RPMI7951 (cell line): ENCODE measurements around the gene ARVCF. TPM values are rescaled to one million over a fixed set of nuclear protein-coding genes. Genes with fewer than 3 reads are reported as not detected.
A peak's percentile ranks its signal among the peaks of the same experiment; 100 is the strongest.

ENCODE experiments used
- DNase-seq: peaks from one replicate; pipeline ENCODE4 v3.0.0-alpha.2; 2012; ENCODE audit warnings: low read depth
- total RNA-seq: library from RNA; depleted of rRNA; stranded (reverse); fragments of >200 nt; shearing (Covaris generic); gene quantifications from 2 replicates; pipeline ENCODE4 v1.2.3, GENCODE V29; 2014

The ARVCF gene
- total RNA-seq, 1 experiment from 2014 or later = 2.8 TPM

DNA sequence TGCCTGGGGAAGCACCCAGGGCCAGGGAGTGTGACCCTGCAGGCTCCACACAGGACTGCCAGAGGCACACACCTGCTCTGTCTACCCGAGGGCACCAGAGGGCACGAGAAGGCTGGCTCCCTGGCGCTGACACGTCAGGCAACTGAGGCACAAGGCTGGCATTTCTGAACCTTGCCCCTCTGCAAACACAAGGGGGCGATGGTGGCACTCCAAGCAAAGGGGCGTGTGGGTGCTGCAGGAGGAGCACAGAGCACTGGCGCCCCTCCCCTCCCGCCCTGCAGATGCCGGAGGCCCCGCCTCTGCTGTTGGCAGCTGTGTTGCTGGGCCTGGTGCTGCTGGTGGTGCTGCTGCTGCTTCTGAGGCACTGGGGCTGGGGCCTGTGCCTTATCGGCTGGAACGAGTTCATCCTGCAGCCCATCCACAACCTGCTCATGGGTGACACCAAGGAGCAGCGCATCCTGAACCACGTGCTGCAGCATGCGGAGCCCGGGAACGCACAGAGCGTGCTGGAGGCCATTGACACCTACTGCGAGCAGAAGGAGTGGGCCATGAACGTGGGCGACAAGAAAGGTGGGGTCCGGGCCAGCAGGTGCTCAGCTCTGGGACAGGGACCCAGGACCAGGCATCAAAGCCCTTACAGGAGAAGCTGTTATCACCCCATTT lies 54.2 kb downstream of the ARVCF start:
- peak; percentile 45 for DNase-seq

DNA sequence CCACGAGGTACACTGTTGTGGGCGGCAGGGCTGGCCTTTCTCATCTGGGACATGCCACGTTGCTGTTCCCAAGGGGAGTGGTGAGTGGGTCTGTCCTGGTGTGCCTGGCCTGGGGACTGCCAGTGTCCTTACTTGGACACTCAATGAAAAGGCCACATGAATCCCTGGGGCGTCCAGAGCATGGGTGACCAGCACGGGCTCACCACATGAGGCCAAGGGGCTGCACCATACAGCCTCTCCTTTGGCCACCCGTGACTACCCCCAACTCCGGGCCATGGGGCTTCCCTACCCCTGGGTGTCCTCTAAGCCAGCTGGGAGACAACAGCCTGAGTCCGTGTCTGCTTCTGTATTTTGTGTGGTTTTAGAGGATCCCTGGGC lies 54.8 kb downstream of the ARVCF start:
- DNase-seq = no peak

DNA sequence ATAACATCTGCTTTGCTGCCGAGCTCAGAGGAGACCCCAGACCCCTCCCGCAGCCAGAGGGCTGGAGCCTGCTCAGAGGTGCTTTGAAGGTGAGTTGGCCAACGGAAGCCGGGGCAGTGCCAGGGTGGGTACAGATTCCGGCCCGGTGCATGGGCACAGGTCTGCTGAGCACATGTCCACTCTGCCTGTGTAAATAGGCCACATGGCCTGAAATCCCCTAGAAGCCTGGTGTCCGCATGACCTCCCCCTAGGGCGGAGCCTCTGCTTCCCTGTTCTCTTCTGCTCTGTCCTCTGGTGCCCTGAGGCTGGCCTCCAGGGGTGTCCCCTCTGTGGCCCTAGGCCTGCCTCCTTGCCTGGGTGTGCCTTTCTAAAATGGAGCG lies 55.4 kb downstream of the ARVCF start:
- no peak for DNase-seq

DNA sequence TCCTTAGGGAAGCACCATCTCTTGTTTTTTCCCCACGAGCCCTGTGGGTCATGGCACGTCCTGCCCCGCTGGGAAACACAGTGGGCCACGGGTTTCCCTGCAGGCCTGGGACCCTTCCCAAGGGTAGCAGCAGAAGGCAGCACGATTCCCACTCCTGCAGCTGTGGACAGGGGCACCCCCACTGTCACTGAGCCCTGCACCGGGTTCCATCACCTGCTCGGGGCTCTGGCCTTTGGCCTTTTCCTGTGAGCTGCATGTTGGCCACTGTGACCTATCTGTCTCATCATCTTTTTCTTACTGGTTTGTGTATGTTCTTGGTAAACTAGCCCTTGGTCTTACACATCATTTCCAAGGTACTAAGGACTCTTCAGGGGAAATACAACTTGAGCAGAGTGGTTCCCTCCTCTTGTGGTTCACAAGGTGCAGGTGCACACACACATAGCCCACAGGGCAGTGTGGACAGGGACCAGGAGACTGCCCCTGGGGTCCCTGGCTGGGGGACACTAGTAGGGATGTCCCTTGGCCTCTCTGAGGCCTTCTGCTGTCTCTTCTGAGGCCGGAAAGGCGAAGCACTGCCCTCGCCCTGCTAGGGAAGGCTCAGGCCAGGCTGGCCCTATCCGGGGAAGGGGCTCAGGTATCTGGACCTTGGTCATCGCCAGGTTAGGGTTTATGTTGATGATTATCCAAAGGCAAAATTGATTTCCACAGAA lies 56.0 kb downstream of the ARVCF start:
- DNase-seq = no peak

DNA sequence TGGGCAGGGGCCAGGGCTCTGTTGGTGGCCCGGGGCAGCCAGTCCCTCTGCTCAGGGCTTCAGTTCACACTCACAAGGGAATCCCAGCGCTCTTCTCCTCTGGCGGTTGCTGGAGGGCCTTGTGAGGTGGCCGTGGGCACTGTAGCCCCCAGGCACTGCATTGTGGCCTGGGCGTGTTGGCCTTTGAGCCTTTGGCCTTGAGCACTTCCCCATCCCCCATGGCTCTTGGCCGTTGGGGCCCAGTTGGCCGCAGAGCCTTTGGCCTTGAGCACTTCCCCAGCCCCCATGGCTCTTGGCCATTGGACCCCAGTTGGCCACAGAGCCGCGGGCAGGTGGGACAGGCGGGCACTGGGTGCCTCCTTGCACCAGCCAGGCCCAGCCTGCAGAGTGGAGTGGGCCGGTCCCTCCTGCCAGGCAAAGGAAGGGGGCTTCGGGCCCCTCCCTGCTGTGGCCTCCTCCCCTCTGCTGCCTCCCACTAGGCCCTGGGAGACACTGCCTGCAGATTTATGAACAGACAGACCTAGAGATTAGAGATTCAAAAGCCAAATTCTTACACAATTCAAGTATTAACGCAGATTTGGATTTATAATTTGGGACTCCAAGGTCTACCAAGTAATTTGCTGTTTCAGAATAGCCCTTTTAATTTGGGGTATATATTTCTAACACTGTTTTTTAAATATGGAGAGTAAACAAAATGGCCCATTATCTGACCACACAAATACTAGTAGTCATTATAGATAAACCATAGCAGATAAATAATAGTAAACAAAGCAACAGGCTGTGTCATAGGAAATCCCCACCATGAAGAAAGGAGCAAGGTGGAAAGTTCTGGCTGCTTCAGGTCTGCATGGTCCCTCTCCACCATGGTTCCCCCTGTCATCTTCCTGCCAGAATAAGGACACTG lies 56.8 kb downstream of the ARVCF start:
- DNase-seq = no peak

DNA sequence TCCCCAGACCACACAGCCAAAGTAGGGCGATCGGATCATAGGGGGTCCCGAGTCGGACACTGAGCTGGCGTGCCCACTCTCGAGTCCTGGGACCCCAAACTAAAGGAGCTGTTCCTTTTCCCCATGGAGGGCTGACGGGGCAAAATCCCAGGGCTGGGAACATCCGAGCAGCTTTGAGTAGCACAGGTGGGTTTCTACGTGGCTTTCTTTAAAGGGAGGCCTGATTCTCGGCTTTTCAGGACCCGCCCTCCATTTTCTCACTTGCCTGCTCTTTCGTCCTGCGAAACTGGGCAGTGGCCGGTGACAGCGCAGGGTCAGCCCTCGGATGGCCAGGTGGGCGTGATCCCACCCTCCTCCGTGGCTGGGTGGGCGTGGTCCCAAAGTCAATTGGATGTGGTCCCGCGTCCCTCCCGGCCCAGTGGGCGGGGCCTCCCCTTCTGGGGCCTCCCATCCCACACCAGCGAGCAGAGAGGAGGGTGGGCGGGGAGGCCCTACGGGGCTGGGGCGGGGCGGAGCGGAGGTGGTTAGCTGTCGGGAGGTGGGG lies 57.5 kb downstream of the ARVCF start:
- no peak for DNase-seq

DNA sequence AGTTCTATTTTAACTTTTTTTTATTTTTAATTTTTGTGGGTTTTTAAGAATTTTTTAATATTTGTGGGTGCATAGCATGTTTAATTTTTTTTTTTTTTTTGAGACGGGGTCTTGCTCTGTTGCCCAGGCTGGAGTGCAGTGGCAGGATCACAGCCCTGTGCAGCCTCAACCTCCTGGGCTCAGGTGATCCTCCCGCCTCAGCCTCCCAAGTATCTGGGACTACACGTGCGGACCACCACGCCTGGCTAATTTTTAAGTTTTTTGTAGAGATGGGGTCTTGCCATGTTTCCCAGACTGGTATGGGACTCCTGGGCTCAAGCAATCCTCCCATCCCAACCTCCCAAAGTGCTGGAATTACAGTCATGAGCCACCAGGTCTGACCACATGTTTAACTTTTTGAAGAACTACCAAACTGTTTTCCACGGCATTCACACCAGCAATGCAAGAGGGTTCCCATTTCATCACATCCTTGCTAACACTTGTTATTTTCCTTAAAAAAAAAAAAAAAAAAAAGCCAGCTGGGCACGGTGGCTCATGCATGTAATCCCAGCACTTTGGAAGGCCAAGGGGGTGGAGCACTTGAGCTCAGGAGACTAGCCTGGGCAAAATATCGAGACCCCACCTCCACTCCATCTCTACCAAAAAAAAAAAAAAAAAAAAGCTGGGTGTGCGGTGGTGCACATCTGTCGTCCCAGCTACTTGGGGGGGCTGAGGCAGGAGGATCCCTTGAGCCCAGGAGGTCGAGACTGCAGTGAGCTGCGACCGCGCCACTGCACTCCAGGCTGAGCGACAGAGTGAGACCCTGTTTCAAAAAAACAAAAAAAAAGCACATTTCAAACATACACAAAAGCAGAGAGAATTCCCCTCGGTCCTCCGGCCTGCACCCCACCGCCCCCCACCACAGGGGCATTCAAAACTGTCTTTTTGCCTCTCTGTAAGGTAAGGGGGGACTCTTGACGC lies 58.3 kb downstream of the ARVCF start:
- no peak for DNase-seq

DNA sequence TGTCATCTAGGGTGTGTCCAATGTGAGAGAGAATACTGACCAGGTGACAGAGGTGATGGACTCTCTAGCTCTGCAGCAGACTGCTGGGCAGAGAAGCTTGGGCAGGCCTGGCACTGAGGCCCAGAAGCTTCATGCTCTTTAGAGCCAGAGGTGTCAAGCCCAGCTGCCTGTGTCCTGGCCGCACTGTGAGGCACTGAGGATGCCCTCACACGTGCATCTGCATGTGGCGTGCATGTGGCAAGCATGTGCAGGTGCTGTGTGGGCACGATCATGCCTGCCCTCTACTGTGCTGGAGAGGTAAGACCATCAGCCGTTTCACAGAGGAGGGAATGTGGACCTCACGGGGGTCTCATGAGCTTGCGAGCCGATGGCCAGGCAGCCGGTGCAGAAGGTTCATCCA lies 59.2 kb downstream of the ARVCF start:
- no peak for DNase-seq

DNA sequence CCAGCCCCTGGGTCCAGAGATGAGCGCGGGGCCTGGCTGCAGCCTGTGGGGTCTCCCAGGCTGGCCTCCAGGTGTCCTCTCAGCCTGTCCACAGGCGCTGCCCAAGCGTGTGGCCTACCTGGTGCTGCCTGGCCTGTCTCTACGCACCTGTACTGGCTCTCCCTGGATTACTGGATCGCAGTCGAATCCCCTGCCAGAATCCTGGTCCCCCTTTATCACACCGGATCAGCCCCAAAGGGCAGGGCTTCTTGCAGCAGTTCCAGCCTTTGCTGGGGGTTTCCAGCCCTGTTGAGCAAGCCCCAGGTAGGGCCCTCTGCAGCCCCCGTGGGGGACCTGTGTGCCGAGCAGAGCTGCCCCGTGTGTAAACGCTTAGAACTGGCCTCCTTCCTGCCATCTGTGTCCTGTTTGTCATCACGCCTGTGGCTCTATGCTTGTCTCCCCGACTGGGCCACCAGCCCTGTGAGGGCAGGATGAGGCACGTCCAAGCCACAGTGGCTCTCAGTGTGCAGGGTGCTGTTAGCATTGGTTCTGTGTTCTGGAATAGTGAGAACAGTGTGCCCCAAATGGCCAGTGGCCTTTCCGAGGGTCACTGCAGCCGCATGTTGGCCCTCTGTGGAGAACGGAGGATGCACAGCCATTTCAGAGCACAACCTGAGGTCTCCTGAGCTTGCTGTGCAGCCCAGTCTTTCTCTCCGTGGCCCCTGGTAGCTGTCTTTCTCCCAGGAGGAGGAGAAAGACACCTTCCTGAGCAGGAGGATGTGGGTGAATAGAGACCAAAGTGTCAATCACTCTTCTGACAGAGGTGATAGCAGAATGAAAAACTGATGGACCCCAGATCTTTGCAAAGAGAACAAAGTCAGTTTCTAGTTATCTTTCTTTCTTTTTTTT lies 61.1 kb downstream of the ARVCF start:
- DNase-seq = no peak

DNA sequence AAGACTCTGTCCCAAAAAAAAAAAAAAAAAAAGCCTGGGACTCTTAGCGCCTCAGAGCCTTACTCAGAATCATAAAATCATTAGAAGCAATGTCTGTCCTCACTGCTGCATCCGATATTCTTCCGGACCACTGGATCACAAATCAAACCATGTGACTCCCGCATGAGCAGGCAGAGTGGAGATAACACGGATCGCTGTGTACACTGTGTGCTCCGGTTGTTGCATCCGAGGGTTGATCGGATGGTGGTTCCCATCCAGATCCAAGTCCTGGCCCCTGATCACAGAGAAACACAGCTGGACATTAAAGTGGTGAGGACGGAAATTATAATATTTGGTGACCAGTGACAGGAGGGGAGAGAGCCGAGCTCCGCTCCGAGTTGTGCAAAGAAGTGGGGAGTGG lies 65.3 kb downstream of the ARVCF start:
- no peak for DNase-seq

DNA sequence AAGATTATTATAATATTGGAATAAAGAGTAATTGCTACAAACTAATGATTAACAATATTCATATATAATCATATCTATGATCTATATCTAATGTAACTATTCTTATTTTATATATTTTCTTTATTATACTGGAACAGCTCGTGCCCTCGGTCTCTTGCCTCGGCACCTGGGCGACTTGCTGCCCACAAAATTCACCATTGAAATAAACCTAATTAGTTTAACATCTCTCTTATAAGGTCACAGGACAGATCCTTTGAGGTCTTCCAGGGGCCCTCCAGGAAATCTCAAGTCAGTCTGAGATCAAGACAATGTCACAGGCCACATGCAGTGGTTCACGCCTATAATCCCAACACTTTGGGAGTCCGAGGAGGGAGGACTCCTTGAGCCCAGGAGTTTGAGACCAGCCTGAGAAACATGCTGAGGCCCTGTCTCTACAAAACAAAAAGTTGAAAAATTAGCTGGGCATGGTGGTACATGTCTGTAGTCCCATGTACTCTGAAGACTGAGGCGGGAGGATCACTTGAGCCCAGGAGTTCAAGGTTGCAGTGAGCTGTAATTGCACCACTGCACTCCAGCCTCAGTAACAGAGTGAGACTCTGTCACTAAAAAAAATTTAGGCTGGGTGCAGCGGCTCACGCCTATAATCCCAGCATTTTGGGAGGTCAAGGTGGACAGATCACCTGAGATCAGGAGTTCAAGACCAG lies 68.4 kb downstream of the ARVCF start:
- no peak for DNase-seq

DNA sequence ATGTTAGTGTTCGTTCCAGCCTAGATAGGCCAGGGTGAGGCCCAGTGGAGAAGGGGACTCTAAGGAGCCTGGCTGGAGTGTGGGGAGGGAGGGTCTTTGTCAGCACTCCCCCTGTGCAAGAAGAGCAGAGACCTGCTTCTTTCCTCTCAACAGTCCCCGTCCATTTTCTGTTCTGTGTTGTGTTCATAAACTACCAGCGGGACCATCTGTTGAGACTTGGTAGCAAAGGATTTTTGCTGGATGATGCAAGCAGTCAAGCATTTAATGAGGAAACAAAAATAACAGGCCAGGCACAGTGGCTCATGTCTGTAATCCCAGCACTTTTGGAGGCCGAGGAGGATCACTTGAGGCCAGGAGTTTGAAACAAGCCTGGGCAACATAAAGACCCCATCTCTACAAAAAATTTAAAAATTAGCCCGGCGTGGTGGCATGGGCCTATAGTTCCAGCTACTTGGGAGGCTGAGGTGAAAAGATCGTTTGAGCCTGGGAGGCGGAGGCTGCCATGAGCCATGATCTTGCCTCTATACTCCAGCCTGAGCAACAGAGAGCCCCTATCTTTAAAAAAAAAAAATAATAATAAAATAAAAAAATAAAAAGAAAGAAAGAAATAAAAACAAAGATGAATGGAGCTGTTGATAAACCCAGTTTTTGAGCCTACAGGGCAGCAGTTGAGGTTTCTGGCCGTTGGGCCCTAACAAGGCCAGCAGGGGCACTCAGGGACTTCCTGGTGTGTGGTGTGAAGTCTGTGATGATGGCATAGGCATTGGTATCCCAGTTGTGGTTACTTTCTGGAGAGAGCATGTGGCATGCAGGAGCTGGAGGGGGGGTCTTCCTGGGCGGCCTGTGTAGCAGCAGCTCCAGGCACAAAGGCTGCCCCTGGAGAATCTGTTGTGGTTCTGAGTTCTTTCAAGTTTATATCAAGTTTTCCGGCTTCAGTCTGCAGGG lies 73.3 kb downstream of the ARVCF start:
- peak; percentile 81 for DNase-seq

DNA sequence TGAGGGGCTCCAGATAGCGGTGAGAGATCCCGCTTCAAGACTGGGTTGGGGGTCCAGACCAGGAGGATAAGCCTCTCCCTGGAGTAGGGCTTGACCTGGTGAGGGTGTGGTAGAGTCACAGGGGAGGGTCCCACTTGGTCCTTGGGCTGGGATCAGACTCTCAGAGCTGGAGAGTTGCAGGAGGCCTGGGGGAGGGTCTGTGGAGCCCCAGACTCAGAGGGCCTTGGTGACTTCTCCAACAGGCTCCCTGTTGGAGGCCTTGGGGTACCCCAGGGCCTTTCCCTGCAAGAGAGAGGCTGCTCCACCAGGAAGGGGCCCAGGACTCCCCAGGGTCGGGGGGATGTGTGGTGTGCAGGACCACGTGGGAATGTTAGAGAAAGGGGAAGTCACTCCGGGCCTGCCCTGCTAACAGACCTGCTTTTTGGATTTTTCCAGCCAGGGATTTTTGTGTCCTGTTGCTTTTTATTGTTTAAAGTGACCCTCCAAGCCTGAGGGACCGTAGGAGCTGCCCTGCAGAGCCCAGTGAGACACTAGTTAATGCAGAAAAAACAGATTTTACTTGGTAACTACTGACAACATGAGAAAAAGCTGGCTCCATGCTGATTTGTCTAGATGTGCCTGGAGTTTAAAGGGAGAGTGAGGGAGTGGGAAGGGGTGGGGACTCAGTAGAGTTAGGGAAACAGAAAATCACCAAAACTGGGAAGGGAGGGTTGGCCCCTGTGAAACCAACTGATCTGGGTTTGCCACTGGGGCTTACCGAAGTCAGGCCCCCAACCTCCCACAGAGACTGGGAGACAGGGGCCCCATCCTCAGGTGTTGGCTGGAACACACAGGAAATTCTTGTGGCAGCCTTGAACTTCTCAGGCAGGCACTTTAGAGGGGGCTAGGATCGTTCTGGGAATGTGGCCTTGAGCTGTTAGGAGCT lies 74.2 kb downstream of the ARVCF start:
- DNase-seq = peak; percentile 58

DNA sequence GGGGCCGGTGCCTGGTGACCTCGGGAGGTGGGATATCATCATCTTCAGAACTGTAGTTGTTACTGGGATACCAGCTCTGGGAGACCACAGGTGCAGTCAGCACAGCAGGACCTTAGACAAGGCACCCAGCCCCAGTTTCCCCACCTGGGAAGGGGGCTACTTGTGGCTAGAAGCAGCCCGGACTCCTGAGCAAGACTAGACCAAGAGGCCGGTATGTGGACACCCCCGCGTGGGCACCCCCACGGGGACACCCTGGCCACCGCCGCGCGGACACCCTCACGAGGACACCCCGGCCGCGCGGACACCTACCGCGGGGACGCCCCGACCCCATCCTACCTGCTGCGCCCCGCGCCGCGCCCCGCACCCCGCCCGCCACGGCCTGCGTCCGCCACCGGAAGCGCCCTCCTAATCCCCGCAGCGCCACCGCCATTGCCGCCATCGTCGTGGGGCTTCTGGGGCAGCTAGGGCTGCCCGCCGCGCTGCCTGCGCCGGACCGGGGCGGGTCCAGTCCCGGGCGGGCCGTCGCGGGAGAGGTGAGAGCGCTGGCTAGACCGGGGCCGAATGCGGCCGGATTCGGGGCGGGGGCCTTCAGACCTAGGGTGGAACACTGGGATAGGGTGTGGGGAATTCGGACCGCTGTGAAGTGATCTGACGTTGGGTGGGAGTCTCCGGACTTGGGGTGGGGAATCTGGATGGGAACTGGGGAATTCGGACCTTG lies 75.1 kb downstream of the ARVCF start, which contains the start of the genes COMT and TXNRD2:
Gene COMT (plus strand): TSS at position 408 of the 718 bp plus-strand sequence. CDS start 20,755 bp downstream, outside the sequence.
Gene TXNRD2 (minus strand): TSS at position 454 of the 718 bp plus-strand sequence. CDS start 15 bp downstream, at position 439.
- DNase-seq = peak; percentile 68

DNA sequence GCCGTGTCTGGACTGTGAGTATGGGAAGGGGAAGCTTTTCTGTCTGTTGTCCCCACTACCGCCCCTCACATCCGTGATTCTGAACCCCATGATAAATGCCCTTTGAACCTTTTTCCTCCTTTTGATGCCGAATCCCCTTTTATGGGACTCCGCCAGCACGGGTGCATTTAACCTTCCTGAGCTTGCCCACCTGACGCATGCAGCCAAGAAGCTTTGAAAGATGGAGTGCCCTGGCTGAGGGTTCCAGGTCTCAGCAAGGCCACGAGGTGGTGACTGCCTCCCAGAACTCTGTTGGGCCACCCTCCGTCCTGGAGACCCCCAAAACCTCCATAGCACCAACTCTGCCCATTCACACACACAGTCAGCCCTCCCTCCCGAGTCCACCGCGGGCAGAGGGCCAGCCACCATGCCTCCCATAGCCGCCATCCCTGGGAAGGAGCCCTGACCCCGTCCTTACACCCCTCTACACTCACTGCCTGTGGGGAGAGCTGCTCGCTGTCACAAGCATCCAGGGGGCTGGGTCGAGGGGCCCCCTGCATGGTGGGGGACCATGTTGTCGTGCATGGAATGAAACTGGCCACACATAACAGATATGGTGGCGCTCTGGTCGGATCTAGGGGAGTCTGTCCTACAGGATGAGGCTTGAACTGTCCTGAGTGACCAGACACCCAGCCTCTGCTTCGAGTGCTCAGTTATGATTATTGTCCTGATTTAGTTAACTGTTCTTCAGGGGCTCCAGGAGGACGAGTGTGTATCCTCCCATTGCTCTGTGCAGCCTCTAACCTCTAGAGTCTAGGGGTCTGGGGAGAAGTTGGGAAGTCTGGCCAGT lies 75.9 kb downstream of the ARVCF start:
- DNase-seq = peak; percentile 7
